NOMO-1 treated with DMSO at 0.1 percent for 48 hours (cell line): ENCODE data around the gene CCNI.
"Not testable (repeated sequence)": the region's sequence is repeated elsewhere in the genome, so short reads cannot be mapped to it uniquely, and the experiment has no call there.

Experiments used
- DNase-seq: peaks from one replicate; lab custom pipeline; 2025; ENCODE audit not compliant: unreplicated experiment; lab: John Stamatoyannopoulos, UW

The CCNI gene

GRCh38 chr4:77082886-77083608 lies 7.3 kb upstream of the CCNI start:
- DNase-seq, result peak; percentile 56

- peak; percentile 33 for DNase-seq
Measured at GRCh38 chr4:77080806-77081205, 5.0 kb upstream of the CCNI start.

DNA sequence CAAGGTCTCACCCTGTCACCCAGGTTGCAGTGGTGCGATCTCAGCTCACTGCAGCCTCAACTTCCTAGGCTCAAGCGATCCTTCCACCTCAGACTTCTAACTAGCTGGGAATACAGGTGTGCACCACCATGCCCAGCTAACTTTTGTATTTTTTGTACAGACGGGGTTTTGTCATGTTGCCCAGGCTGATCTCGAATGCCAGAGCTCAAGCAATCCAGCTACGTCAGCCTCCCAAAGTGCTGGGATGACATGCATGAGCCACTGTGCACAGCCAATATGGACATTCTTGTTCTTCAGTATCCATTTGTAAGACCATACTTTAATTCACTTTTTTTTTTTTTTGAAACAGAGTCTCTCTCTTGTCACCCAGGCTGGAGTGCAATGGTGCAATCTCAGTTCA lies 3.5 kb upstream of the CCNI start:
- no peak for DNase-seq

GRCh38 chr4:77078401-77078800 lies 2.6 kb upstream of the CCNI start:
- DNase-seq, result no peak

GRCh38 chr4:77076889-77077635 lies 1.3 kb upstream of the CCNI start:
- DNase-seq, result no peak

GRCh38 chr4:77074981-77075855 lies 571 bp downstream of the CCNI start:
- DNase-seq, result peak; percentile 76

GRCh38 chr4:77074381-77074831 lies 1.4 kb downstream of the CCNI start:
- no peak for DNase-seq

GRCh38 chr4:77073981-77074380 lies 1.8 kb downstream of the CCNI start:
- no peak for DNase-seq

GRCh38 chr4:77073106-77073809 lies 2.5 kb downstream of the CCNI start:
- DNase-seq, result peak; percentile 36

DNA sequence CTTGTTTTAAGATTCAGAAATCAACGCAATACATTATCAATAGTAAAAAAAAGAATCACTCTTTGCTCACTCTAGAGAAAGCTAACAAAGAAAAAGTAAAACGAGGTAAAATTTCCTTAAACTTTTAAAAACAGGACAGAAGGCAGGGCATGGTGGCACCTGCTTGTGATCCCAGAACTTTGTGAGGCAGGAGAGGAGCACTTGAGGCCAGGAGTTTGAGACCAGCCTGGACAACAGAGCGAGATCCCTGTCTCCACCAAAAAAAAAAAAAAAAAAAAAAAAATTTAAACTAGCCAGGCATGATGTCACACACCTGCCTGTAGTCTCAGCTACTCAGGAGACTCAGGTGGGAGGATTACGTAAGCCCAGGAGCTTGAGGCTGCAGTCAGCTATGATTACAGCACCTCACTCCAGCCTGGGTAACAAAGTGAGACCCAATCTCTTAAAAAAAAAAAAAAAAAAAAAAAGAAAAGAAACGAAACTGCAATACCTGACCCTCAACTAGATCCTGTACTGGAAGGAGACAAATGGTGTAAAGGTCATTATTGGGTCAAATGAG lies 3.5 kb downstream of the CCNI start:
- no peak for DNase-seq

DNA sequence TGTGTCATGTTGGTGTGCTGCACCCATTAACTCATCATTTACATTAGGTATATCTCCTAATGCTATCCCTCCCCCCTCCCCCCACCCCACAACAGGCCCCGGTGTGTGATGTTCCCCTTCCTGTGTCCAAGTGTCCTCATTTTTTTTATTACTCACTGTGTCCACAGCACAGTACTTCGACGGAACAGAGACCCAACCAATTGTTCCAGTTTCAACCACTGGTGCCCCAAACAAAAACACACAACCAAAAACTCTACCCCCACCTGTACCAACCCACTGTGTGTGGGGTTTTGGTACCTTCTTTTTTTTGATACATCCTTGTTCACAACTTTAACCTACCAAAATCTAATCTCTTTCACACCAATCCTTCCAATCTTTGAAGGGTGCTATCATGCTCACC lies 6.3 kb downstream of the CCNI start:
- not testable (repeated sequence) for DNase-seq

- DNase-seq, result no peak
Measured at GRCh38 chr4:77065382-77065781, 10.4 kb downstream of the CCNI start.

- no peak for DNase-seq
Measured at GRCh38 chr4:77062856-77063255, 12.9 kb downstream of the CCNI start.

DNA sequence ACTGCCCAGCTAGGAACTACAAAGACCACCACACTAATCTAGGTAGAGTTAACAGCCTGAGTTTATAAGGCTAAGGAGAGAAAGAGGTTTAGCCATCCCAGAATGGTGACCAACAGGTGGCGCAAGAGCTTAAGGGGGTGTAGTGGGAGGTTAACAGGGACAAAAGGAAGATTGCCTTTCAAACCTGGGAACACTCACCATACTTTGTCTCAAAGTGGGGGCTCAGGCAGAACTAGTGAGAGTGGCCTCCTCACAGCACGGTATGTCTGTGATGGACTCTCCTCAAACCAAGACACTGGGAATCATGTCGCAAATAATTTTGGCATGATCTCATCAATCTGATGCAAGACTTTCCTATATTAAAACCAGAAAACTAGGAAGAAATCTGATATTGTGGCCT lies 23.4 kb downstream of the CCNI start:
- peak; percentile 22 for DNase-seq

DNA sequence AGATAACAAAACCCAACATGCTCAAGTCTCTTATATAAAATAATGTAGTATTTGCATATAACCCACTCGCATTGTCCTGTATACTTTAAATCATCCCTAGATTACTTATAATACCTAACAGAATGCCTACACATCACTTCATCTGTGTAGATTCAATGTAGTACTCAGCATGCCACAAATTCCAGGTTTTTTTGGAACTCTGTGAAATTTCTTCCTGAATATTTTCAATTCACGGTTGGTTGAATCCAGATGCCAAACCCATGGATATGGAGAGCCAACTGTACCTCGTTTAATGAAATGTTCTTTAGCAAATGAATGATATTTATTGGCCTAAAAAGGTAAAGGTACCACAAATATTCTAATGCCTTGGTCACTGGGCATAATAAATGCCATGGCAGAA lies 24.8 kb downstream of the CCNI start:
- no peak for DNase-seq

GRCh38 chr4:77047037-77047436 lies 28.8 kb downstream of the CCNI start:
- no peak for DNase-seq

GRCh38 chr4:77045490-77045889 lies 30.3 kb downstream of the CCNI start:
- no peak for DNase-seq

DNA sequence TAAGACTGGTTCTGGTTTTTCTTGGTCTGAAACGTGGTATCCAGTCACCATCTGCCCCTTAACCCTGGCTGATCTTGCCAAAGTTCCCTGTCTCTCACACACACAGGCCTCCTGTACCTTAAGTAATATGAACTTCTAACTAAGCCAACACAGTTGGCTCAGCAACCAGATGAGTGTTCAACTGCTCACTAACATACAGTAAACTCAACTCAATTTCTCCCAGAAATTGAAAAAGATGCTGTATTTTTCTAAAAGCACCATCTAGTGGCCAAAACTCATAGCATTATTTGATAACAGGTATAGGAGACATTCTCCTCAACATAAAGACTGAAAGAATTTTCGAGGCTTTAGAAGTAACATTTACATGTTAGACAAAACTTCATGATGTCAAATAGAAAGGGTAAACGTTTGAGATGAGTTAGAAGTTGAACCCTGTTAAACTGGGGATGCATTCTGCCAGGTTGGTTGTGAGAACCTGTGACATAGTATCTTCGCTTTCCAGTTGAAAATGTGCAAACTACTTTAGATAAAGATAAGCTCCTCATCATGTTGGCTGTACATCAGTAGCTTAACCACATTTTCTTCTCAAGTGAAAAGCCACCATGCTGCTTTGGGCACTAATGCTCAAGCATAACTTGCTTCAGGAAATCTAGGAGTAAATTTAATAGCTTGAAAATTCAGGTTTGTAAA lies 31.2 kb downstream of the CCNI start:
- no peak for DNase-seq

- no peak for DNase-seq
Measured at GRCh38 chr4:77043507-77044136, 32.2 kb downstream of the CCNI start.
